HEK293 (cell line): ENCODE measurements around the gene TEX2.

Source experiments
- BCL11A ChIP-seq: fragments of 450-650 bp; formaldehyde crosslinking; IDR thresholded peaks from 2 replicates; pipeline ENCODE4 v1.5.1; 2016; ENCODE audit warnings: low read depth, missing biosample characterization, missing genetic modification characterization
- KLF10 ChIP-seq: fragments of 450-650 bp; IDR thresholded peaks from 2 replicates; pipeline ENCODE4 v1.5.1; 2018; ENCODE audit warnings: missing biosample characterization, mild to moderate bottlenecking, missing genetic modification characterization
- MZF1 ChIP-seq: fragments of 450-650 bp; formaldehyde crosslinking; IDR thresholded peaks from 2 replicates; pipeline ENCODE4 v1.5.1; 2017; ENCODE audit warnings: missing biosample characterization, missing genetic modification characterization, borderline replicate concordance
- SETDB1 ChIP-seq: IDR thresholded peaks from one replicate; pipeline ENCODE4 v1.6.1; 2017; ENCODE audit warnings: mild to moderate bottlenecking, low read length, moderate library complexity, mixed read lengths; ENCODE audit not compliant: insufficient read length
- ZBTB48 ChIP-seq: fragments of 450-650 bp; formaldehyde crosslinking; IDR thresholded peaks from 2 replicates; pipeline ENCODE4 v1.5.1; 2016; ENCODE audit warnings: missing biosample characterization, missing genetic modification characterization
- ZBTB7A ChIP-seq: fragments of 450-650 bp; formaldehyde crosslinking; IDR thresholded peaks from 2 replicates; pipeline ENCODE4 v1.5.1; 2016; ENCODE audit warnings: low read depth, missing biosample characterization, missing genetic modification characterization
- ZNF157 ChIP-seq: fragments of 450-650 bp; formaldehyde crosslinking; IDR thresholded peaks from 2 replicates; pipeline ENCODE4 v1.5.1; 2016; ENCODE audit warnings: missing biosample characterization, missing genetic modification characterization
- ZNF416 ChIP-seq: fragments of 450-650 bp; formaldehyde crosslinking; IDR thresholded peaks from 2 replicates; pipeline ENCODE4 v1.5.1; 2016; ENCODE audit warnings: missing biosample characterization, missing genetic modification characterization
- ZNF48 ChIP-seq: fragments of 450-650 bp; formaldehyde crosslinking; IDR thresholded peaks from 2 replicates; pipeline ENCODE4 v1.5.1; 2016; ENCODE audit warnings: missing biosample characterization, missing genetic modification characterization
- ZNF621 ChIP-seq: fragments of 450-650 bp; formaldehyde crosslinking; IDR thresholded peaks from 2 replicates; pipeline ENCODE4 v1.5.1; 2017; ENCODE audit warnings: missing biosample characterization, missing genetic modification characterization
- TF ChIP-seq, protein P1 (sequence below): fragments of 450-650 bp; formaldehyde crosslinking; IDR thresholded peaks from 2 replicates; pipeline ENCODE4 v1.5.1; 2016; ENCODE audit warnings: missing biosample characterization, missing genetic modification characterization
- TF ChIP-seq, protein P2 (sequence below): fragments of 450-650 bp; formaldehyde crosslinking; IDR thresholded peaks from 2 replicates; pipeline ENCODE4 v1.5.1; 2016; ENCODE audit warnings: missing biosample characterization, missing genetic modification characterization, low read depth
- TF ChIP-seq, protein P3 (sequence below): fragments of 450-650 bp; formaldehyde crosslinking; IDR thresholded peaks from 2 replicates; pipeline ENCODE4 v1.5.1; 2016; ENCODE audit warnings: missing biosample characterization, missing genetic modification characterization
- TF ChIP-seq, protein P4 (sequence below): fragments of 450-650 bp; formaldehyde crosslinking; conservative IDR thresholded peaks from 2 replicates; pipeline ENCODE4 v1.5.1; 2016; ENCODE audit warnings: low read depth, missing biosample characterization, missing genetic modification characterization

DNA sequence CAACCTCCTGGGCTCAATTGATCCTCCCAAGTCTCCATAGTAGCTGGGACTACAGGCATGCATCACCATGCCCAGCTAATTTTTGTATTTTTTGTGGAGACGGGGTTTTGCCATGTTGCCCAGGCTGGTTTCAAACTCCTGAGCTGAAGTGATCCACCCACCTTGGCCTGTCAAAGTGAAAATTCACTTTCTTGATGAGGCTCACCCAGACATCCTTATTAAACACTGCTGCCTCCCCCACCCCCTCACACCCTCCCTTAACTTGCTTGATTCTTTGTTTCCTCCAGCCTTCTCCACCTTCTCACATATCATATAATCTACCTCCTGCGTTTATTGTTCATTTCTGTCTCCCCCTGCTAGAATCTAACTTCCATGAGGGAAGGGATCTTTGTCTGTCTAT is 46.0 kb upstream of the TEX2 start:
- TF ChIP-seq, protein P1, sequence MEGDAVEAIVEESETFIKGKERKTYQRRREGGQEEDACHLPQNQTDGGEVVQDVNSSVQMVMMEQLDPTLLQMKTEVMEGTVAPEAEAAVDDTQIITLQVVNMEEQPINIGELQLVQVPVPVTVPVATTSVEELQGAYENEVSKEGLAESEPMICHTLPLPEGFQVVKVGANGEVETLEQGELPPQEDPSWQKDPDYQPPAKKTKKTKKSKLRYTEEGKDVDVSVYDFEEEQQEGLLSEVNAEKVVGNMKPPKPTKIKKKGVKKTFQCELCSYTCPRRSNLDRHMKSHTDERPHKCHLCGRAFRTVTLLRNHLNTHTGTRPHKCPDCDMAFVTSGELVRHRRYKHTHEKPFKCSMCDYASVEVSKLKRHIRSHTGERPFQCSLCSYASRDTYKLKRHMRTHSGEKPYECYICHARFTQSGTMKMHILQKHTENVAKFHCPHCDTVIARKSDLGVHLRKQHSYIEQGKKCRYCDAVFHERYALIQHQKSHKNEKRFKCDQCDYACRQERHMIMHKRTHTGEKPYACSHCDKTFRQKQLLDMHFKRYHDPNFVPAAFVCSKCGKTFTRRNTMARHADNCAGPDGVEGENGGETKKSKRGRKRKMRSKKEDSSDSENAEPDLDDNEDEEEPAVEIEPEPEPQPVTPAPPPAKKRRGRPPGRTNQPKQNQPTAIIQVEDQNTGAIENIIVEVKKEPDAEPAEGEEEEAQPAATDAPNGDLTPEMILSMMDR (tag by site-specific recombination), result no peak
- no peak for TF ChIP-seq MZF1 (tag by site-specific recombination)
- TF ChIP-seq KLF10 (tag by site-specific recombination), result no peak
- TF ChIP-seq ZNF621 (tag by site-specific recombination), result no peak
- TF ChIP-seq ZBTB7A (tag by site-specific recombination), result no peak
- no peak for TF ChIP-seq SETDB1
- no peak for TF ChIP-seq ZNF416 (tag by site-specific recombination)
- no peak for TF ChIP-seq BCL11A
- no peak for TF ChIP-seq ZBTB48 (tag by site-specific recombination)
- TF ChIP-seq, protein P2, sequence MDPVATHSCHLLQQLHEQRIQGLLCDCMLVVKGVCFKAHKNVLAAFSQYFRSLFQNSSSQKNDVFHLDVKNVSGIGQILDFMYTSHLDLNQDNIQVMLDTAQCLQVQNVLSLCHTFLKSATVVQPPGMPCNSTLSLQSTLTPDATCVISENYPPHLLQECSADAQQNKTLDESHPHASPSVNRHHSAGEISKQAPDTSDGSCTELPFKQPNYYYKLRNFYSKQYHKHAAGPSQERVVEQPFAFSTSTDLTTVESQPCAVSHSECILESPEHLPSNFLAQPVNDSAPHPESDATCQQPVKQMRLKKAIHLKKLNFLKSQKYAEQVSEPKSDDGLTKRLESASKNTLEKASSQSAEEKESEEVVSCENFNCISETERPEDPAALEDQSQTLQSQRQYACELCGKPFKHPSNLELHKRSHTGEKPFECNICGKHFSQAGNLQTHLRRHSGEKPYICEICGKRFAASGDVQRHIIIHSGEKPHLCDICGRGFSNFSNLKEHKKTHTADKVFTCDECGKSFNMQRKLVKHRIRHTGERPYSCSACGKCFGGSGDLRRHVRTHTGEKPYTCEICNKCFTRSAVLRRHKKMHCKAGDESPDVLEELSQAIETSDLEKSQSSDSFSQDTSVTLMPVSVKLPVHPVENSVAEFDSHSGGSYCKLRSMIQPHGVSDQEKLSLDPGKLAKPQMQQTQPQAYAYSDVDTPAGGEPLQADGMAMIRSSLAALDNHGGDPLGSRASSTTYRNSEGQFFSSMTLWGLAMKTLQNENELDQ (tag by site-specific recombination), result no peak
- no peak for TF ChIP-seq ZNF157 (tag by site-specific recombination)
- TF ChIP-seq, protein P3, sequence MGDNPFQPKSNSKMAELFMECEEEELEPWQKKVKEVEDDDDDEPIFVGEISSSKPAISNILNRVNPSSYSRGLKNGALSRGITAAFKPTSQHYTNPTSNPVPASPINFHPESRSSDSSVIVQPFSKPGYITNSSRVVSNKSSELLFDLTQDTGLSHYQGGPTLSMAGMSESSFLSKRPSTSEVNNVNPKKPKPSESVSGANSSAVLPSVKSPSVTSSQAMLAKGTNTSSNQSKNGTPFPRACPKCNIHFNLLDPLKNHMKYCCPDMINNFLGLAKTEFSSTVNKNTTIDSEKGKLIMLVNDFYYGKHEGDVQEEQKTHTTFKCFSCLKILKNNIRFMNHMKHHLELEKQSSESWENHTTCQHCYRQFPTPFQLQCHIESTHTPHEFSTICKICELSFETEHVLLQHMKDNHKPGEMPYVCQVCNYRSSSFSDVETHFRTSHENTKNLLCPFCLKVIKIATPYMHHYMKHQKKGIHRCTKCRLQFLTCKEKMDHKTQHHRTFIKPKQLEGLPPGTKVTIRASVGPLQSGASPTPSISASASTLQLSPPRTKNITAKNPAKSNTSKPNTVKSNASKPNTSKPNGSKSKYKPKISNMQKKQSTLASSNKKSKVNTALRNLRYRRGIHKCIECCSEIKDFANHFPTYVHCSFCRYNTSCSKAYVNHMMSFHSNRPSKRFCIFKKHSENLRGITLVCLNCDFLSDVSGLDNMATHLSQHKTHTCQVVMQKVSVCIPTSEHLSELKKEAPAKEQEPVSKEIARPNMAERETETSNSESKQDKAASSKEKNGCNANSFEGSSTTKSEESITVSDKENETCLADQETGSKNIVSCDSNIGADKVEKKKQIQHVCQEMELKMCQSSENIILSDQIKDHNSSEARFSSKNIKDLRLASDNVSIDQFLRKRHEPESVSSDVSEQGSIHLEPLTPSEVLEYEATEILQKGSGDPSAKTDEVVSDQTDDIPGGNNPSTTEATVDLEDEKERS, result no peak
- no peak for TF ChIP-seq ZNF48
- TF ChIP-seq, protein P4, sequence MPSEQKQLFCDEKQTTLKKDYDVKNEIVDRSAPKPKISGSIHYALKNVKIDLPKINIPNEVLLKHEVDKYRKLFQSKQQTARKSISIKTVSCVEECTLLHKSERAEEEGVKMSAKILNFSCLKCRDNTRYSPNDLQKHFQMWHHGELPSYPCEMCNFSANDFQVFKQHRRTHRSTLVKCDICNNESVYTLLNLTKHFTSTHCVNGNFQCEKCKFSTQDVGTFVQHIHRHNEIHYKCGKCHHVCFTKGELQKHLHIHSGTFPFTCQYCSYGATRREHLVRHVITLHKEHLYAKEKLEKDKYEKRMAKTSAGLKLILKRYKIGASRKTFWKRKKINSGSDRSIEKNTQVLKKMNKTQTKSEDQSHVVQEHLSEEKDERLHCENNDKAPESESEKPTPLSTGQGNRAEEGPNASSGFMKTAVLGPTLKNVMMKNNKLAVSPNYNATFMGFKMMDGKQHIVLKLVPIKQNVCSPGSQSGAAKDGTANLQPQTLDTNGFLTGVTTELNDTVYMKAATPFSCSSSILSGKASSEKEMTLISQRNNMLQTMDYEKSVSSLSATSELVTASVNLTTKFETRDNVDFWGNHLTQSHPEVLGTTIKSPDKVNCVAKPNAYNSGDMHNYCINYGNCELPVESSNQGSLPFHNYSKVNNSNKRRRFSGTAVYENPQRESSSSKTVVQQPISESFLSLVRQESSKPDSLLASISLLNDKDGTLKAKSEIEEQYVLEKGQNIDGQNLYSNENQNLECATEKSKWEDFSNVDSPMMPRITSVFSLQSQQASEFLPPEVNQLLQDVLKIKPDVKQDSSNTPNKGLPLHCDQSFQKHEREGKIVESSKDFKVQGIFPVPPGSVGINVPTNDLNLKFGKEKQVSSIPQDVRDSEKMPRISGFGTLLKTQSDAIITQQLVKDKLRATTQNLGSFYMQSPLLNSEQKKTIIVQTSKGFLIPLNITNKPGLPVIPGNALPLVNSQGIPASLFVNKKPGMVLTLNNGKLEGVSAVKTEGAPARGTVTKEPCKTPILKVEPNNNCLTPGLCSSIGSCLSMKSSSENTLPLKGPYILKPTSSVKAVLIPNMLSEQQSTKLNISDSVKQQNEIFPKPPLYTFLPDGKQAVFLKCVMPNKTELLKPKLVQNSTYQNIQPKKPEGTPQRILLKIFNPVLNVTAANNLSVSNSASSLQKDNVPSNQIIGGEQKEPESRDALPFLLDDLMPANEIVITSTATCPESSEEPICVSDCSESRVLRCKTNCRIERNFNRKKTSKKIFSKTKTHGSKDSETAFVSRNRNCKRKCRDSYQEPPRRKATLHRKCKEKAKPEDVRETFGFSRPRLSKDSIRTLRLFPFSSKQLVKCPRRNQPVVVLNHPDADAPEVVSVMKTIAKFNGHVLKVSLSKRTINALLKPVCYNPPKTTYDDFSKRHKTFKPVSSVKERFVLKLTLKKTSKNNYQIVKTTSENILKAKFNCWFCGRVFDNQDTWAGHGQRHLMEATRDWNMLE (tag by site-specific recombination), result no peak
